HL-60 (cell line): ENCODE results near the gene APOD.
"Not testable (repeated sequence)": the region's sequence is repeated elsewhere in the genome, so short reads cannot be mapped to it uniquely, and the experiment has no call there.

Experiments used
- DNase-seq, 2 experiments: peaks; one replicate each; pipeline ENCODE4 v3.0.0-alpha.2; 2010 to 2020; ENCODE audit warnings: low read depth in 1 of 2, low spot score in 1 of 2
- H3K27ac ChIP-seq: fragments of 250-450 bp; sonication (Bioruptor Pico); replicated peaks from 2 replicates; pipeline ENCODE4 v1.5.1; 2020; ENCODE audit warnings: mild to moderate bottlenecking, moderate library complexity
- H3K27me3 ChIP-seq: fragments of 250-450 bp; sonication (Bioruptor Pico); 2 replicates; pipeline ENCODE4 v1.5.1; 2021; ENCODE audit warnings: mild to moderate bottlenecking, moderate library complexity; ENCODE audit not compliant: insufficient read depth, poor library complexity, severe bottlenecking
- H3K4me3 ChIP-seq: replicated peaks from 2 replicates; pipeline ENCODE4 v1.5.1; 2011; ENCODE audit warnings: mild to moderate bottlenecking, control low read depth, low read length; ENCODE audit not compliant: insufficient read depth

APOD gene

DNA sequence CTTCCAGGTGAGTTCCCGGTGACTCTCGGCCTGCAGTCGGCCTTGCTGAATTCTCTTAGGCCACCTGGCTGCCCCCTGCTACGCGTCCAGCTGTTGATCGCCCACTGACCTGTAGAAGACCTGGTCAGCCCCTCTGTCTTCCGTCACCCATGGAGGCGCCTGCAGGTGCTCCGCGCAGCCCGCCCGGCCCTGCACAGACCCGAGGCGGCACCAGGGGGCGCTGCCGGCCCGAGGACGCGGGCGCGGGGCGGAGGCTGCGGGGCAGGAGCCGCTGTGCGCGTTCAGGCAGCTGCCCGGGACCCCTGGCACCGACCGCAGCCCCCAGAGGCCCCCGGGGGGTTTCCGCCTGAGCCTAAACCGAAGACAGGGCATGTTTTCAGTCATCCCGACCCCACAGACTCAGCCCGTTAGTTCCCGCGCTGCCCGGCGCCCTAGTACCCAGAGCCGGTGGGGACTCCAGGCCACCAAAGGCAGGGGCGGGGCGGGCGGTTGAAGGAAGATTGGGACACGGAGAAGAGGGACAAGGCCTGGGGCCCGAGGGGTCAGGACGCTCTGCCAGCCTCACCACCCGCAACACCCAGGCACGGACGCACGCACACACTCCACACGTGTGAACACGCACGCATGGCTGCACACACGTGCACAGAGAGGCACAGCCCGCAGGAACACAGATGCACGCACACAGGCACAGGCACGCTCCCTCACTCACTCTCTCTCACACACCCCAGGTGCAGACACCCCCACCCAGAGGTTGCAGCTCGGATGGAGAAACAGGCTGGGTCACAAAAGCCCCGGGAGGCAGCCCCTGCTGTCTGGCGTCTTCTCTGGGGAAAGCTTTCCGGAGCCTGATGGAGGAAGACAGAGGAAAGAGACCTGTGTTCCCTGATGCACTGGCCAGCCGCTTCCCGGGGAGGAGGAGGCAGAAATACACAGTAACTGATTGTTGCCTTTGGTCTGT, 41.1 kb upstream of the APOD start:
- not testable (repeated sequence) for H3K27ac ChIP-seq, H3K4me3 ChIP-seq, H3K27me3 ChIP-seq, DNase-seq

DNA sequence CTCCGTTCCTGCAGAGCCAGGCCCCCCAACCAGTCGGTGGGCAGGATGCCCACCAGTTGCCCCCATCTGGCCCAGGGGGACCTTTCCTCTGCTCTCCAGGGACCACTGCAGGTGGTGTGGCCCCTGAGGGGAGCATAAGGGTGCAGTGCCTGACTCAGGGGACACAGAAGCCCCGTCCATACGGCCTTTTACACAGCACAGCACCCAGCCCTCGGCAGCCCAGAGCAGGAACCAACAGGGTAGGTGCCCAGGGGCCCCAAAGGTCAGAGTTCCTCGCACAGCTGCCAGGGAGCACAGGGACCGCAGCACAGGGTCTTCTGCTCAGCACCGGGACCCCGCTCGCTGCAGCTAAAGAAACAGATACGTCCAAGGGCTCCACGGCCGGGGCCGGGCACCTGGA, 40.4 kb upstream of the APOD start:
- not testable (repeated sequence) for DNase-seq, H3K27ac ChIP-seq, H3K27me3 ChIP-seq, H3K4me3 ChIP-seq

GRCh38 chr3:195623217-195623965, 39.7 kb upstream of the APOD start:
- not testable (repeated sequence) for DNase-seq, H3K4me3 ChIP-seq, H3K27me3 ChIP-seq, H3K27ac ChIP-seq

DNA sequence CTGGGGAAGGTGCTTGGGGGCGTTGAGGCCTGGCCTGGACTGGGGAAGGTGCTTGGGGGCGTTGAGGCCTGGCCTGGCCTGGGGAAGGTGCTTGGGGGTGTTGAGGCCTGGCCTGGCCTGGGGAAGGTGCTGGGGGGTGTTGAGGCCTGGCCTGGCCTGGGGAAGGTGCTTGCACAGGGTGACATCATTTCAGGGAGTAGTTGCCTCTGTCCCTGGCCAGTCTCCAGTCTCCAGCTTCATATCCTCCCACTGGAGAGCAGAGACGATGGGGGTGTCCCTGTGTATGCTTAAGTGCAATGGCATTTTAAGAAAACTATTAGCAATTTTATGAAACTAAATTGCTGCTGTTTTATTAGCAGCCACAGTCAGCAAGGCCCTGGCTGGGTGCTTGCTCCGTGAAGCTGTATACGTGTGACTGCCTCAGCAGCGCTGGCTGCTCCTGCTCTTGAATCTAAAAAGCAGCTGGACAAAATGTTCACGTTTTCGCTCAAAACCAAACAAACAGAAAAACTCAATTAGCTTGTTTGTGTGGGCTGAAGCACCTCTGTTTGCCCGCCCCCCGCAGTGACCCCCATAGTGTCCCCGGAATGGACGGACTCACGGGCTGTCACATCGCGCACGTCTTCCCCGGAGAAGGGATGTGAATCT, 38.9 kb upstream of the APOD start:
- DNase-seq, H3K4me3 ChIP-seq, H3K27ac ChIP-seq, H3K27me3 ChIP-seq: not testable (repeated sequence)

- H3K4me3 ChIP-seq, H3K27me3 ChIP-seq, H3K27ac ChIP-seq, DNase-seq: not testable (repeated sequence)
Measured at GRCh38 chr3:195622012-195622411, 38.3 kb upstream of the APOD start.

DNA sequence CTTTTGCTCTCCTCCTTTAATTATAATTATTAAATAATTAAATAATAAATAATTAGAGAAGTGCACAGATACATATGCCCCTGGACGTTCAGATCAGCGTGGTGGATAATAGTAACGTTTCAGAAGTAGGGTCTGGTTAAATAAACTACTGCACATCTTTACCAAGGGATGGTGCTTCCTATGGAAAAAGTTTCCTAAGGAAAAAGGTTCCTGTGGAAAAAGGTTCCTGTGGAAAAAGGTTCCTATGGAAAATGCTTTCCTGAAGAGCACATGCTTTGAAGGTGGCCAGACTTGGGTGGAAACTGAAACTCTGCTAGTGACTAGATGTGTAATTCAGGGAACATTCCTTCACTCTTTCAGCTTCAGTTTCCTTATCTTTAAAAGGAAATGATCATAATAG, 37.4 kb upstream of the APOD start:
- DNase-seq, H3K27me3 ChIP-seq, H3K27ac ChIP-seq, H3K4me3 ChIP-seq: not testable (repeated sequence)

- not testable (repeated sequence) for DNase-seq, H3K4me3 ChIP-seq, H3K27ac ChIP-seq, H3K27me3 ChIP-seq
Measured at GRCh38 chr3:195620476-195620875, 36.7 kb upstream of the APOD start.

- not testable (repeated sequence) for H3K27ac ChIP-seq, DNase-seq, H3K4me3 ChIP-seq, H3K27me3 ChIP-seq
Measured at GRCh38 chr3:195619591-195620369, 36.0 kb upstream of the APOD start.

- H3K27ac ChIP-seq, H3K4me3 ChIP-seq, DNase-seq, H3K27me3 ChIP-seq: not testable (repeated sequence)
Measured at GRCh38 chr3:195617784-195618659, 34.3 kb upstream of the APOD start.

DNA sequence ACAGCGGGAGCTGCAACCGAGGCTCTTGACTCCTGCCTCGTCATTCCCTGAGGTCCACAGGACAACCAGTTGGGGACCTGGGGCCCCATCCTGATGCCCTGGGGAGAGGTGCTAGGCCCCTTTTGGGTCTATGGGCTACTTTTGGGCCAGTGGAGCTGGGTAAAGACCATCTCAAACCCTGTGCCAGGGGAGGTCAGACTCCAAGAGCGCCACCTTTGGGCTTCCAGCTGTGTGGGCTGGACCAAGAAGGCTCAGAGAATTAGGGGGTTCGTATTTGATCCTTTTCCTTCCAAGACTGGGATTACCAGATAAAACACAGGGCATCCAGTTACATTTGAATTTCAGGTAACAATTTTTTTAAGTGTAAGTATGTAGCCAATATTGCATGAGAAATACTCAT, 33.4 kb upstream of the APOD start:
- H3K27me3 ChIP-seq, DNase-seq, H3K4me3 ChIP-seq, H3K27ac ChIP-seq: not testable (repeated sequence)
